Heart left ventricle (tissue), 13 donors: ENCODE data around the gene HOXD8.

Experiments used
- POLR2A ChIP-seq, 2 donors: fragments of 450-650 bp; IDR thresholded peaks; one replicate each; pipeline ENCODE4 v1.6.1; 2017; ENCODE audit warnings: antibody characterized with exemption in 2 of 2, mild to moderate bottlenecking in 2 of 2, moderate library complexity in 2 of 2
- TF ChIP-seq, protein P1 (sequence below), 12 donors: fragments of 200-600 bp; sonication (generic) in 4 of 12; IDR thresholded peaks; one replicate each; pipeline versions ENCODE4 v1.5.0 to v1.8.0; 2018 to 2022; ENCODE audit warnings: antibody characterized with exemption in 12 of 12, mild to moderate bottlenecking in 5 of 12
- donor health status: ischemic (EF 13 %, LVEDD 7.1; RV severe dilation, severe dysfunction).
- donor health status: DM: no; HTN: yes; CAD: no.
- donor health status: DM: no; HTN: no; CAD: no.
- donor health status: ischemic (EF 25% LVEDD 6.9; RV normal size, moderate dysfunction).
- donor health status: ischemic (EF 25% LVEDD 5.7; RV mildly dilated, moderate dysfunction).
- donor health status: ischemic (EF 35%, LVEDD 5.7; RV mildly dilated, moderate dysfunction).
- donor health status: nonischemic (EF 11% LVEDD 7.7; RV severe dilation, severe dysfunction).
- donor health status: DM: yes; HTN: yes; CAD: no.
- donor health status: PGD.
- donor health status: ischemic (EF 29% LVEDD 5.4; RV normal size, mild dysfunction).
- donor health status: nonischemic (EF 23%, LVEDD 6.1; RV moderate dilation, normal function).

DNA sequence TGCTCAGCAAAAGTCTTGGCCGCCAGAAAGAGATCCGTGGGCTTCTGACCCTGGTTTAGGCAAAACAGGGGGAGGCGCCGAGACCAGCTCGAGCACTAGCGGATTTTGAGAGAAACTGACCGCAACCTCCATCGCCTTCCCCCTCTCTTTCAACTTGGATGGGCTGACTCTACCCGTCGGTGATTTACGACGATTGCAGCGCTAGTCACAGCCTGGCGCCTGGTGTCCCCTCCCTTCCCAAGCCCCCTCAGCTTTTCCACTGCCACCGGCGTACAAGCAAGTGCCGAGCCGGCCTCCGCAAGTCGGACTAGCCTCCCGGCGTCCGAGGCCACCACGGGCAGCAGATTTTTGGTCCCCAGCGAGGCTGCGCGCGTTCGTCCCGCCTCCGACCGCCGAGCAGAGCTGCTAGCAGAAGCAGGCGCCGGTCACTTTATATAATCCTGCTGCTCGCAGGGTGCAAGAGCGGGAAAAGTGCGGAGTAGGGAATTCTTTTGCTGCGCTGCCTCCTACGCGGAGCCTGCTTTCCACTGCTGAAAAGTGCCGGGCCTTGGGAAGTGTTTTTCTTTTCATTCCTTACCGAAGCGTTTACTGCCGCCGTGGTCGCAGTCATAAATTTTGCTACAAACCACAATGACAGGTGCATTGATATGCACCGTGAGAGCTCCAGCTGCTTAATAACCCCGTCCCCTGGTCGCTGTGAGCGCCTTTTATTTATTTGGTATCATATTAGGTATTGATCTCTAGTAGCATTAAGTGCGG is 35.3 kb downstream of the HOXD8 start:
- TF ChIP-seq, protein P1, sequence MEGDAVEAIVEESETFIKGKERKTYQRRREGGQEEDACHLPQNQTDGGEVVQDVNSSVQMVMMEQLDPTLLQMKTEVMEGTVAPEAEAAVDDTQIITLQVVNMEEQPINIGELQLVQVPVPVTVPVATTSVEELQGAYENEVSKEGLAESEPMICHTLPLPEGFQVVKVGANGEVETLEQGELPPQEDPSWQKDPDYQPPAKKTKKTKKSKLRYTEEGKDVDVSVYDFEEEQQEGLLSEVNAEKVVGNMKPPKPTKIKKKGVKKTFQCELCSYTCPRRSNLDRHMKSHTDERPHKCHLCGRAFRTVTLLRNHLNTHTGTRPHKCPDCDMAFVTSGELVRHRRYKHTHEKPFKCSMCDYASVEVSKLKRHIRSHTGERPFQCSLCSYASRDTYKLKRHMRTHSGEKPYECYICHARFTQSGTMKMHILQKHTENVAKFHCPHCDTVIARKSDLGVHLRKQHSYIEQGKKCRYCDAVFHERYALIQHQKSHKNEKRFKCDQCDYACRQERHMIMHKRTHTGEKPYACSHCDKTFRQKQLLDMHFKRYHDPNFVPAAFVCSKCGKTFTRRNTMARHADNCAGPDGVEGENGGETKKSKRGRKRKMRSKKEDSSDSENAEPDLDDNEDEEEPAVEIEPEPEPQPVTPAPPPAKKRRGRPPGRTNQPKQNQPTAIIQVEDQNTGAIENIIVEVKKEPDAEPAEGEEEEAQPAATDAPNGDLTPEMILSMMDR (IDR thresholded peaks at IDR 0.05) = no peak
- TF ChIP-seq POLR2A (IDR thresholded peaks at IDR 0.05) = no peak
